Measurements from ENCODE around the gene CSTF2. TPM values are rescaled to one million over a fixed set of nuclear protein-coding genes. Genes with fewer than 3 reads are reported as not detected.

Gene CSTF2
- total and polyA plus RNA-seq, 2 of the 4 experiments (the other 2 are of a cell fraction), result 22.8 to 30.3 TPM

GRCh38 chrX:100798484-100799214, 21.5 kb upstream of the CSTF2 start:
- Histone ChIP-seq H3K4ac (ENCODE audit: low read depth, low read length) (no peak overlapping the region), H3K9me3 (ENCODE audit: control insufficient read depth, insufficient read depth, low read length) (no peaks in the 10 kb centered on the region), H3K36me3 (ENCODE audit: control insufficient read depth, insufficient read depth, low read length) (no peaks in the 10 kb centered on the region), H2BK20ac (ENCODE audit: low read depth, low read length) (no peak overlapping the region), H3K27me3 (ENCODE audit: control insufficient read depth, insufficient read depth, low read length) (peaks cover 4% of the 10 kb centered on the region), H3K27ac (ENCODE audit: insufficient read depth, low read length) (no peak overlapping the region), H2BK120ac (ENCODE audit: low read depth, low read length) (no peak overlapping the region), H4K5ac (ENCODE audit: low read depth, low read length) (no peak overlapping the region), H3K4me2 (ENCODE audit: low read depth, low read length) (no peak overlapping the region), H2AK5ac (ENCODE audit: low read depth, low read length) (no peak overlapping the region), H2AFZ (replicated peaks; ENCODE audit: low read length, poor library complexity) (no peak overlapping the region), H4K20me1 (ENCODE audit: insufficient read depth, low read length) (no peaks in the 10 kb centered on the region), H3K23ac (ENCODE audit: low read depth, low read length) (no peak overlapping the region), H3K4me3 (ENCODE audit: insufficient read depth, low read depth, low read length) (no peak overlapping the region), H3K56ac (ENCODE audit: extremely low read depth, insufficient read depth, low read length) (no peak overlapping the region), H3K9me1 (ENCODE audit: insufficient read depth, low read length) (no peaks in the 10 kb centered on the region), H3K4me1 (ENCODE audit: control insufficient read depth, insufficient read depth, low read length) (no peaks in the 10 kb centered on the region), H3K18ac (ENCODE audit: low read depth, low read length) (no peak overlapping the region), H4K91ac (ENCODE audit: insufficient read depth, low read depth, low read length) (no peak overlapping the region), H2BK15ac (ENCODE audit: low read depth, low read length) (no peak overlapping the region), H3K79me1 (ENCODE audit: low read depth in 1 of 2, low read length in 2 of 2) (no peaks in the 10 kb centered on the region), H4K8ac (ENCODE audit: low read depth in 2 of 2, low read length in 2 of 2) (no peak overlapping the region), H2BK5ac (ENCODE audit: low read depth, low read length, poor library complexity, severe bottlenecking) (no peak overlapping the region), H3K9ac (ENCODE audit: low read depth, low read length) (no peak overlapping the region), H3K14ac (replicated peaks; ENCODE audit: low read depth, low read length) (no peak overlapping the region), H2AK9ac (replicated peaks; ENCODE audit: low read depth, low read length, poor library complexity) (no peak overlapping the region)
- no peak for ATAC-seq (ENCODE audit: low read depth)
- no peak for DNase-seq
- BruUV-seq (replicated peaks), result no TSS peak
- no CpG with 5 or more reads among the region's 4 CpGs for WGBS, 2 experiments (ENCODE audit: extremely low coverage in 2 of 2, insufficient read length in 1 of 2)
- intact Hi-C loops (cut with micrococcal nuclease), result no loop called here
- ChIA-PET POLR2A (ENCODE audit: unreplicated experiment) (no interaction called here), CTCF (interaction anchor here (1.1 kb wide), 1 partner anchor 30 kb away, joined by 3 read pairs; no protein-coding TSS in a partner anchor)
- dilution Hi-C loops (cut with HindIII; ENCODE audit: low sequenced_read_pairs, unreplicated experiment), result no loop called here
- in situ Hi-C loops (cut with MboI; ENCODE audit: low sequenced_read_pairs), result no loop called here
- no peak for TF ChIP-seq POLR2A (IDR thresholded peaks at IDR 0.05; ENCODE audit: low read depth, low read length)
- no peak for TF ChIP-seq NFE2L2 (IDR thresholded peaks at IDR 0.05; ENCODE audit: low read depth, low read length)
- no peak for TF ChIP-seq MXI1 (IDR thresholded peaks at IDR 0.05; ENCODE audit: borderline replicate concordance, low read depth, low read length)
